Coronary artery (tissue), 2 donors: ENCODE measurements around the gene VPS26C.

Experiments used
- DNase-seq: peaks from one replicate; pipeline ENCODE4 v3.0.0-alpha.2; 2017; ENCODE audit warnings: low spot score
- H3K27ac ChIP-seq, 2 donors: fragments of 200-600 bp; sonication (generic); one replicate each; pipeline ENCODE4 v1.5.1; 2016 to 2019
- H3K4me3 ChIP-seq: fragments of 200-600 bp; sonication (generic); 2 replicates; pipeline ENCODE4 v1.5.1; 2016; ENCODE audit warnings: mild to moderate bottlenecking, moderate library complexity
- TF ChIP-seq, protein P1 (sequence below): fragments of 200-600 bp; sonication (generic); IDR thresholded peaks from one replicate; pipeline ENCODE4 v1.5.1; 2019; ENCODE audit warnings: antibody characterized with exemption

The VPS26C gene

DNA sequence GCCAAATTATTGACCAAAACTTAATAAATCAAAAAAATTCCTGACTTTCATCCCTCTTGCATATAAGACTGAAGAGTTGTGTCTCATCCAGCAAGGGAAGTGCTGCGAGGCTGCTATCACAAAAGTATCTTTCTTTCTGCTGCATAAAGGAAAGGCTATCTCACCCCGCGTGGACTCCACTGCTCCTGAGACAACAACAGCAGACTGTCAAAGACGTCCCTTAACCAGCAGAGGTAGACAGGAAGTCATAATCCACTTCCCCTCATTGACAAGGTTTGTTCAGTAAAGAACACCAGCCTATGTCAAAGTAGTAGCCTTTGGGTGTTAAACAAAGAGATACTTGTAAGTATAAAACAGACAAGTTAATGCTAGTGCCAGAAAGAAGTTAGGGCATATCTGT is 29.4 kb downstream of the VPS26C start:
- no peak for DNase-seq
- TF ChIP-seq, protein P1, sequence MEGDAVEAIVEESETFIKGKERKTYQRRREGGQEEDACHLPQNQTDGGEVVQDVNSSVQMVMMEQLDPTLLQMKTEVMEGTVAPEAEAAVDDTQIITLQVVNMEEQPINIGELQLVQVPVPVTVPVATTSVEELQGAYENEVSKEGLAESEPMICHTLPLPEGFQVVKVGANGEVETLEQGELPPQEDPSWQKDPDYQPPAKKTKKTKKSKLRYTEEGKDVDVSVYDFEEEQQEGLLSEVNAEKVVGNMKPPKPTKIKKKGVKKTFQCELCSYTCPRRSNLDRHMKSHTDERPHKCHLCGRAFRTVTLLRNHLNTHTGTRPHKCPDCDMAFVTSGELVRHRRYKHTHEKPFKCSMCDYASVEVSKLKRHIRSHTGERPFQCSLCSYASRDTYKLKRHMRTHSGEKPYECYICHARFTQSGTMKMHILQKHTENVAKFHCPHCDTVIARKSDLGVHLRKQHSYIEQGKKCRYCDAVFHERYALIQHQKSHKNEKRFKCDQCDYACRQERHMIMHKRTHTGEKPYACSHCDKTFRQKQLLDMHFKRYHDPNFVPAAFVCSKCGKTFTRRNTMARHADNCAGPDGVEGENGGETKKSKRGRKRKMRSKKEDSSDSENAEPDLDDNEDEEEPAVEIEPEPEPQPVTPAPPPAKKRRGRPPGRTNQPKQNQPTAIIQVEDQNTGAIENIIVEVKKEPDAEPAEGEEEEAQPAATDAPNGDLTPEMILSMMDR = no peak
- no peak overlapping the region for H3K4me3 ChIP-seq
- no peak overlapping the region for H3K27ac ChIP-seq

DNA sequence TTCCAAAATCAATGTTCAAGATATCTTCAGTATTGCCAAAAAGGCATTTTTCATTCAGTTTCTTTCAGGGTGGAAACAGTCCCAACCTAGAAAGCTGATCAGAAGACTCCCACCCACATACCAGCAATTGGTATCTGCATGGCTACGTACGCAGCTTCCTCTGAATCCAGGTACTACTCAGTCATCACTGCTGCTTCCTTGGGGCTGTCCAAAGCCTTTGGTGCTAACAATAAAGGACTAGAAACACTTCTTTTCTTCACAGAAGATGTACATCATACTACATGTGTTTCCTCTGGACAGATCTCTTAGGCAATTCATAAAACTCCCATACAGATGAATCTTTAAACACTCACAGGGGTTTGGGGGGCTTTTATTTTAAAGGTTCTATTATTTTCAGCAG is 29.8 kb downstream of the VPS26C start:
- Histone ChIP-seq H3K27ac (no peak overlapping the region), H3K4me3 (no peak overlapping the region)
- TF ChIP-seq, protein P1 = no peak
- DNase-seq = no peak

DNA sequence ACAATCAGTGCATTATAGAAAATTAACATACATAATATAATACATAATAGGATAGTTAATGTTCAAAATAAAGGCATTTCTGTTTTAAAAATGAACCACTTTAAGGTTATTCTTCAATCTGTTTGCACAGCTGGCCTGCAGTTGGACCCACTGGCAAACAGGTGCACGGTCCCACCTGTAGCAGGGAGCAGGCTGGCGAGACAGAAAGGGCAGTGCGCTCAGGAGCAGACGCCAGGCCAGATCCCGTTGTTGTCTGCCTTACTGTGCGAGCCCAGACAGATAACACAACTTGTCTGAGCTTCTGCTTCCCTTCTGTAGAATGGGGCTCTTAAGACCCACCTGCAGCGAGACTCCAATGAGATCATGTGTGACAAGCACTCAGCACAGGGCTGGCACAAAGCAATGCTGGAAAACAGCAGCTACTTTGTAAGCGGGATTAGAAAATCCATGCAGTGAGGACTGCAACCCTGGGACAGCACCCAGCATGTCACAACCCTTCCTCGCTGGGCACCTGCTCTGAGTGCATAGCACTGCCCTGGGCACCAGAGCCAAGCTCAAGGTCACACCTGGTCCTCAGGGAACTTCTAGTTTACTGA is 33.5 kb downstream of the VPS26C start:
- Histone ChIP-seq H3K4me3 (no peak overlapping the region), H3K27ac (no peak overlapping the region)
- no peak for DNase-seq
- TF ChIP-seq, protein P1 = no peak

DNA sequence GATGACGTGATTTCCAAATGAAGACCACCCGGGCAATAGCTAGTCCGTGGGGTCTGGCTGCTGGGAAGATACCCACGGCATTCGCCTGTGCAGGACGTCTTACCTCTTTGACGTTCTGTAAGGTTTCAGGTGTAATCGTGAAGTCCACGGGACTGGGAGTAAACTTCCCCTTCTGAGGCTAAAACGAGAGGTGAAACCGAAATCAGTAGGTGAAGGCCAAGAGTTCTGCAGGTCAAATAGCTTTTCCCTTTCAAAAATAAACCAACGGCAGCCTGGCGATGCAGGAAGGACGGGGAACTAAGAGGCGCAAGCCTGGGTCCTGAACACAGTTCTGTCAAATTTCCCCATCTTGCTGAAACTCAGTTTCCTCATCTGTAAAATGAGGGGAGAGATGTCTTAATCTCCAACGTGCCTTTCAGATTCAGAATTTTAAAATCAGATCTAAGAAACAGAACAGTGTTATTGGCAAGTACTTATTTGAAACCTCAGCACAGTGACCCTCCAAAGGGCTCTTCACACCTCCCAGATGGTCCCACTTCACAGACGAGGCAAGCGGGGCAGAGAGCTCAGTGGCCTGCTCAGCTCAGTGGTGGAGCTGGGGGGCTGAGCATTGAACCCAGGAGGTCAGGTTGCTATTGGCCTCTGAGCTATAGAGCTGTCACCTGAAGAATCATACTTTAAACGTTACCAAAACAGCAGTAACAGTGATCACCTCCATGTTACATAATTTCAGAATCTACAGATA is 34.7 kb downstream of the VPS26C start:
- TF ChIP-seq, protein P1 = no peak
- H3K4me3 ChIP-seq = no peak overlapping the region
- no peak for DNase-seq
- no peak overlapping the region for H3K27ac ChIP-seq

DNA sequence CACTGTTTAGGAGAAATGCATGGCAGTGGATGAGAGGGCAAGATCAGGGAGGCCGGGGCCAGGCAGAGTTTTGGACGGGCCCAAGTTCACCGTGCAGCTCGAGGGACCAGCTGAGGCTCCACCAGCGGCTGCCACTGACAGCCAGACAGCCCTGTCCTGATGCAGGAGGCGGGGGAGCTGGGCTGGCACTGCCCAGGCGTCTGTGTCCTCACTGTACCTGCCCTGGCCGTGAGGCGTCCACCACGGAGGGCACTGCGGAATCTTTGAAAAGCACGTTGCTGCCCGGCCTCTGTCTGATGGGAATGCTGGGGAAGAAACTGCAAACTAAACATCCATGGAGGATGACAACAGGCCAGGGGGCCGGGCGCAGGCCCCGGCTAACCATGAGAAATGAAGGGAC is 35.5 kb downstream of the VPS26C start:
- DNase-seq = no peak
- H3K27ac ChIP-seq = no peak overlapping the region
- TF ChIP-seq, protein P1 = no peak
- no peak overlapping the region for H3K4me3 ChIP-seq

DNA sequence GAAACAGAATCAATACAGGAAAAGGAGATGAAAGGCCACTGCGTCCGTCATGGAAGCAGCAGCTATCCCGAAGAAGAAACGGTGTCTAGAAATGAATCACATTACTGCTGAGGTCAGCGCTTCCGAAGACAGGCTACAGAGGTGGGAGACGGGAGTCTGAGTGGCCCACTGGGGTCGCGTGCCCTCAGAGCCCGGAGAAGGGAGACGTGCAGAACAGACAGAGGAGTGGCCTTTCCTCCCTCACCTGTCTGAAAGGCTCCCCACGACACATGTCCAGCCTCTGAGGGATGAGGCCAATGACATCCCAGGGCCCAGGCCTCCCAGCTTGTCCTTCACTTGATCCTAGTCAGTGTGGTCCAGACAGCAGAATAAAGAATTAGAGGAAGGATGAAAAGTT is 35.9 kb downstream of the VPS26C start:
- no peak overlapping the region for H3K27ac ChIP-seq
- TF ChIP-seq, protein P1 = no peak
- no peak for DNase-seq
- no peak overlapping the region for H3K4me3 ChIP-seq

DNA sequence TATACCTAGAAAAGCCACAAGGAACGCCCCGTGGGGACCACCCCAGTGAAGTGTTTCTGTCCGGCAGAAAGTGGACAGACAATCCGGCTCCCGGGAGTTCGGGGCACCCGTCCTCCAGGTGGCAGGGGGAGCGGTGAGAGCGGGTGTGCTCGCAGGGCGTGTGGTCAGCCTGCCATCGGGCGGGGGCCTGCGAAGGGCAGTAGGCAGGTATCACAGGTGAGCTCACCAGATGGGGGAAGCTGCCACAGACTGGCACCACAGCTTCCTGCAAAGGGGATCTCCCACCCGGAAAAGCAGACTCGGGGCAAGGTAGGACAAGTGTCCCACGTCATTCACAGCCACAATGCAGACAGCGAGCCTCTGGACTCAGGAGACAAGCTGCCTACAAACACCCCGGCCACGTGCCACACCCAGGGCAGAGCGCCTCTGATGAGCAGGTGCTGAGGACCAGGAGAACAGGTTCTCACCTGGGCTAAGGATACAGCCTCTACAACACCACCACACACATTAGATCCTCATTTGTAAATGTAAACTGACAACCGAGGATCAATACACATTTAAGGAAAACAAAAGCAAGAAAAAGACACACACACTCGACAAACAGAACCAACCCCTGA is 36.4 kb downstream of the VPS26C start:
- no peak for DNase-seq
- TF ChIP-seq, protein P1 = no peak
- H3K27ac ChIP-seq = no peak overlapping the region

More for the DNA sequence above, 36.4 kb downstream of the VPS26C start:
- no peak overlapping the region for H3K4me3 ChIP-seq
